Keratinocyte (primary cell): ENCODE data around the gene ESRP2.

ENCODE experiments used
- EZH2 ChIP-seq: IDR thresholded peaks from one replicate; pipeline ENCODE4 v1.6.1; 2012; ENCODE audit warnings: inconsistent platforms, mild to moderate bottlenecking, low read length, moderate library complexity
- TF ChIP-seq, protein P1 (sequence below), 3 experiments: IDR thresholded peaks in 1 of 3; conservative IDR thresholded peaks in 1 of 3; optimal IDR thresholded peaks in 1 of 3; 2 replicates in 2 of 3; 3 replicates in 1 of 3; pipeline versions ENCODE3 to v1.5.1; 2011; ENCODE audit warnings: low read length in 3 of 3, mild to moderate bottlenecking in 3 of 3, moderate library complexity in 2 of 3, control low read depth in 1 of 3, inconsistent platforms in 1 of 3; ENCODE audit not compliant: insufficient read depth in 2 of 3; ENCODE audit errors: extremely low read depth in 1 of 3

DNA sequence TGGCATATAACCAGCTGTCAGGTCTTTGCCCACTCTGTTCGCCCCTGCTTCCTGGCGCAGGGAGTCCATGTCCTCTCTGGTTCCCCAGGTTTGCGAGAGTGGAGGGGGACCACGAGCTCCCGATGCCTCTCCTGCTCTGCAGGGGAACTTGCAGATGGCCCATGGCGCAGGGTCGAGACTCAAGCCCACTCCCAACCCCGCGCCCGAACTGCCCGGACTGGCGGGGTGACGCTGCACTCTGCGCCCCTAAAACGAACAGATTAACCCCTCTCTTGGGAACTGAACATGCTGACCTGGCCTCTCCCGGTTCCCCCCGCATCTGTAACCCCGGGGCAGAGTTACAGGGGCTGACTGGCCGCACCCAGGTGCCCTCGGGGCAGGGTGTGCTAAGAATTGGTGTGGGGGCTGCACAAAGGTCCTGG is 8.6 kb upstream of the ESRP2 start:
- TF ChIP-seq, protein P1, sequence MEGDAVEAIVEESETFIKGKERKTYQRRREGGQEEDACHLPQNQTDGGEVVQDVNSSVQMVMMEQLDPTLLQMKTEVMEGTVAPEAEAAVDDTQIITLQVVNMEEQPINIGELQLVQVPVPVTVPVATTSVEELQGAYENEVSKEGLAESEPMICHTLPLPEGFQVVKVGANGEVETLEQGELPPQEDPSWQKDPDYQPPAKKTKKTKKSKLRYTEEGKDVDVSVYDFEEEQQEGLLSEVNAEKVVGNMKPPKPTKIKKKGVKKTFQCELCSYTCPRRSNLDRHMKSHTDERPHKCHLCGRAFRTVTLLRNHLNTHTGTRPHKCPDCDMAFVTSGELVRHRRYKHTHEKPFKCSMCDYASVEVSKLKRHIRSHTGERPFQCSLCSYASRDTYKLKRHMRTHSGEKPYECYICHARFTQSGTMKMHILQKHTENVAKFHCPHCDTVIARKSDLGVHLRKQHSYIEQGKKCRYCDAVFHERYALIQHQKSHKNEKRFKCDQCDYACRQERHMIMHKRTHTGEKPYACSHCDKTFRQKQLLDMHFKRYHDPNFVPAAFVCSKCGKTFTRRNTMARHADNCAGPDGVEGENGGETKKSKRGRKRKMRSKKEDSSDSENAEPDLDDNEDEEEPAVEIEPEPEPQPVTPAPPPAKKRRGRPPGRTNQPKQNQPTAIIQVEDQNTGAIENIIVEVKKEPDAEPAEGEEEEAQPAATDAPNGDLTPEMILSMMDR (optimal IDR thresholded peaks at IDR 0.05 in 1 of 3, IDR thresholded peaks at IDR 0.05 in 1 of 3, conservative IDR thresholded peaks at IDR 0.05 in 1 of 3; ENCODE audit: extremely low read depth in 1 of 3, insufficient read depth in 2 of 3, low read length in 3 of 3), result no peak
- TF ChIP-seq EZH2, result no peak
